ENCODE data around the gene AMPD3.

The AMPD3 gene

DNA sequence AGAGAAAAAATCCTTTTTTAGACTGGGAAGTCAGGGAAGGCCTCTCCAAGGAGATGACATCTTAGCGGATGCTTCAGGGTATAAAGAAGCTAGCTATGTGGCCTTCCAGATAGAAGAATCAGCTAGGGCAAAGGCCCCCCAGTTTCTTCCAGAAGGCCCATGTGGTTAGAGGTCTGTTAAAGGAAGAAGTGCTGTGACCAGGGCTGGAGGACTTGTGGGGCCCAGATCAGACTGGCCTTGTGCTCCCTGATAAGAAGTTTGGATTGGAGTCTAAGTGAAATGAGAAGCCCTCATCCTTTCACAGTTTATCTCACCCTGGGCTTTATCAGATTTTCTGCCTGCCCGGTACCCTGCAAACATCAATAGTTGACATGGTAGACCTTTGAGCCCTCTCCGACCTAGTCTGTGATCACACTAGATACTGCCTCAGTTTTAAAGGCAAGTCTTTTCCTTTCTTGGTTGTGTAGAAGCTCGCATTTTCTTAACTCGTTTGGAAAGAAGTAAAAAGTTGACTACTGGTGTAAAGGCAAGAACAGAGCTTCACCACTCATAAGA, 7.8 kb downstream of the AMPD3 start:
- DNase-seq, result no peak

- no peak for DNase-seq
These were observed 18.3 kb downstream of the AMPD3 start for GRCh38 chr11:10473371-10473770.

GRCh38 chr11:10474551-10474950, 19.5 kb downstream of the AMPD3 start:
- DNase-seq, result peak; percentile 32

GRCh38 chr11:10476342-10476741, 21.3 kb downstream of the AMPD3 start:
- DNase-seq, result no peak

DNA sequence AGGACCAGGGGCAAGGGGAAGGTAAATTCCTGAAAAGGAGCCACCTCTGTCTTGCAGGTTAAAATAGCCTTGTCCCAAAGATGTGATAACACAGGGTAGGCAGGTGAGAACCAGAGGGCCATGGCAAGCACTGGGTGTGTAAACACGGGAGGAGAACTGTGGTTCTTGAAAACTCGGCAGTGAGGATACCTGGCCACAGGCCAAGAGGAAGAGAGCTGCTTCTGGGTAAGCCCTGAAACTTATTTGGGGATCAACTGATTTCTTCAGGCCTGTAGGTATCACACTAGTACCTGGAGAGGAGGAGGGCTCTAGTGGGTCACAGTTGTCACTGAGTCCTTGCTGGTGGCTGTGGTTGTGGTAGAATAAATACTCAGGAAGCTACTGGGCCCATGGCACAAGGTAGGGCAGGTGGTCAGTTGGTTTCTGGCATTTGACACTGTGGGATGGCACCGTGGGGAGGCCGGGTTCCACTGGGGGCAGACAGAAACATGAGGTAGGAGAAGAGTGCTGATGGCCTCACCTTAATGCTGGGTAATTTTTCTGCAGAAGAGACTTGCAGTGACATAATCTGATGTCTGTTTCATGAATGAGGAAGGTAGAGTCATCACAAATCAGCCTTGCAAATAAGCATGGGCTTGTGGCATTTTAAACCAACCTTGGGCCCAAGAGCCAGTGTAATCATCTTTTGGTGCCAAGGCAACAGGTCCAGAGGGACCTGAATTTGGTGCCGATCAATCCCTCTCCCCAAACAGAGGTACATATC, 22.0 kb downstream of the AMPD3 start:
- DNase-seq, result no peak

DNA sequence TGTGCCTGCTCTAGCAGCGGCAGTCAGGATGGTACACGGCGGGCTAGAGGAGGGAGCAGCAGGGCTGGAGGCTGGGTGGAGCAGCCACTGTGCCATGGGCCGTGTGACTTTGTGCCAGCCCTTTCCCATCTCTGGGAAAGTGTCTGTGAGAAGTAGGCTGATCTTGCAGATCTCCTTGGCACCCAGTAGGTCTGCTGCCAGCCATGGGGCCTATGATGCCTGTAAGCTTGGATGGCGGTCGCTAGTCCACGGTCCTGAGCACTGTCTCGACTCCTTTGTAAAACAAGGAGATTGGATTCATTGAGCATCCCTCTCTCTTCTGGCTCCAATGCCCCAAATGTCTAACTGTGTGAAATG, 22.6 kb downstream of the AMPD3 start:
- DNase-seq, result no peak

- no peak for DNase-seq
These were observed 23.0 kb downstream of the AMPD3 start for GRCh38 chr11:10478066-10478465.

GRCh38 chr11:10478574-10479550, 23.8 kb downstream of the AMPD3 start:
- DNase-seq, result no peak

DNA sequence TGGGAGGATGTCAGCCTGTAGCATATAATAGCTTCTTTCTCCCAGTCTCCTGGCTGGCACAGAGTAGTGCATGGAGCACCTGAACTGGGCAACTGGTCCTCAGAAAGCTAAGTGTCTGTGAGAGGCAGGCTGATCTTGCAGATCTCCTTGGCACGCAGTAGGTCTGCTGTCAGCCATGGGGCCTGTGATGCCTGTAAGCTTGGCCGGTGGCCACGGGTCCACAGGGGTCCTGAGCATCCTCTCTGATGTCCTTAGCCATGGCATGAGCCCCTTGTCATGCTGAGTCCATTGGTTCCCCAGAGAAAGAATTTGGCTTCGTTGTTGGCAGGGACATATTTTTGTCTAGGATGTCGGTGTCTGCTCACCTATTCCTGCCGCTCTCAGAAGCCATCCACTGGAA, 25.0 kb downstream of the AMPD3 start:
- no peak for DNase-seq

DNA sequence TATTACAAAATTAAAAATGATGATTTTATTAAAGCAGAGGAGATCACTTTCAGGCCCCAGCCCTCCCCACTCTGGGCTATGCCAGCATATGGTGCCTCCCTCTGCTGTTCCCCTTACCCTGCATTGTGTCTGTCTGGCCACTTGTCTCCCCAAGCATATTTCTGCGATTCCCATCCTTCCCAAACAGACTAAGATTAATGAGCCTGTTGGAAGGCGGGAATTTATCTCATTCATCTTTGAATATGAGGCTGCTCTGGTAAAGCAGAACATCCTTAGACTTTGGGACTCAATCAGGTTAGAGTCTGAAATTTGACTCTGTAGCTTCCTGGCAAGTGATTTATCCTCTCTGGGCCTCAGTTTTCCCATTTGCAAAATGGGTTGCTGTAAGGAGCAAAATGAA, 25.7 kb downstream of the AMPD3 start:
- no peak for DNase-seq

- no peak for DNase-seq
These were observed 26.7 kb downstream of the AMPD3 start for GRCh38 chr11:10481560-10482349.

GRCh38 chr11:10483174-10483573, 28.1 kb downstream of the AMPD3 start:
- DNase-seq, result no peak

- no peak for DNase-seq
These were observed 28.5 kb downstream of the AMPD3 start for GRCh38 chr11:10483584-10483983.

GRCh38 chr11:10484461-10485180, 29.6 kb downstream of the AMPD3 start:
- no peak for DNase-seq

DNA sequence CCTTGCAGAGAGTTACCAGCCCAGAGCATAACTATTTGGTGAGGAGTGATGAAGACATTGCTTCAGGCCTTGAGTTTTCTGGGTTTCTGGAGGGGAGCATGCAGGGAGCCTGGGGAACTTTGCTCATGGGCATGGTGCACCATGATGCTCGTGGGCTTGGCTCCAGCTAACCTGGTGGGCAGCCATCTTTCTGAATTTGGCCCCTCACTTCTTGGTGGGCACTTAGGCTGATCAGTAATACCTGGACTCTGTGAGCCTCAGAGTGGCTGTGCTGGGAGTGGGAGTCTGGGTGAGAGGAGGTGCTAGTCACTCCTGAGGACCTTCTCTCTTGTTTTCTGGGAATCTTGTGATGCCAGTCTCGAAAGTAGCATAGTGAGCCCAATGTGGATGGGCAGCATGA, 30.6 kb downstream of the AMPD3 start:
- no peak for DNase-seq

DNA sequence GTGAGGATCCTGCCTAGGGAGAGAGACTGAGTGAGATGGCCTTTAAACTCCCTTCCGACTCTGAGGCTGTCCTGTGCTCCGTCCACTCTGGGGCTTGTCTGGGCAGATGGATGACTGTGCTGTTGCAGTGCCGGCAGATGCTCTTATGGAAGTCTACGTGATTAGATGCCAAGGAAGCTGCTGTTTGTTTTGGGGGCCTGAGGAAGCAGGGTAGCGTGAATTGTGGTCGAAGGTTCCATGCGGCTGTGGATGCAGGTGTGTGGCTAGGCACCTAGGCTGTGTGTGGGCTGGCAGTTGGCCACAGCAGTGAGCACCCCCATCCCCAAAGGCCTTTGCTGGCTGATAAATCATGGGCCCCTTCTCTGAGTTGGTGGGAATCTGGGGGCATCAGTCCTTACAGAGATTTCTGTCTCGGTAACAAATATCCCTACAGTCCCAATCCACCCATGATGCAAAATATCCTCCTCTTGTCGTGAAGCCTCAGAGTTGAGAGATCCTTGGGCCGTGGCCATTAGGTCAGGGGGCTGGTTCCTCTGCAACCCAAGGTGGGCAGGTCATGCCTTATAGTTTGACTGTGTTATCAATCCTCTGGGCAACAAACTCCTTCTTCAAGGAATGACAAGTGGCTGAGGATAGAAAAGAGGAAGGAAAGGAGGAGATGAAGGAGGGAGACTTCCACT, 31.2 kb downstream of the AMPD3 start:
- DNase-seq, result no peak

GRCh38 chr11:10487002-10487647, 32.1 kb downstream of the AMPD3 start:
- no peak for DNase-seq

DNA sequence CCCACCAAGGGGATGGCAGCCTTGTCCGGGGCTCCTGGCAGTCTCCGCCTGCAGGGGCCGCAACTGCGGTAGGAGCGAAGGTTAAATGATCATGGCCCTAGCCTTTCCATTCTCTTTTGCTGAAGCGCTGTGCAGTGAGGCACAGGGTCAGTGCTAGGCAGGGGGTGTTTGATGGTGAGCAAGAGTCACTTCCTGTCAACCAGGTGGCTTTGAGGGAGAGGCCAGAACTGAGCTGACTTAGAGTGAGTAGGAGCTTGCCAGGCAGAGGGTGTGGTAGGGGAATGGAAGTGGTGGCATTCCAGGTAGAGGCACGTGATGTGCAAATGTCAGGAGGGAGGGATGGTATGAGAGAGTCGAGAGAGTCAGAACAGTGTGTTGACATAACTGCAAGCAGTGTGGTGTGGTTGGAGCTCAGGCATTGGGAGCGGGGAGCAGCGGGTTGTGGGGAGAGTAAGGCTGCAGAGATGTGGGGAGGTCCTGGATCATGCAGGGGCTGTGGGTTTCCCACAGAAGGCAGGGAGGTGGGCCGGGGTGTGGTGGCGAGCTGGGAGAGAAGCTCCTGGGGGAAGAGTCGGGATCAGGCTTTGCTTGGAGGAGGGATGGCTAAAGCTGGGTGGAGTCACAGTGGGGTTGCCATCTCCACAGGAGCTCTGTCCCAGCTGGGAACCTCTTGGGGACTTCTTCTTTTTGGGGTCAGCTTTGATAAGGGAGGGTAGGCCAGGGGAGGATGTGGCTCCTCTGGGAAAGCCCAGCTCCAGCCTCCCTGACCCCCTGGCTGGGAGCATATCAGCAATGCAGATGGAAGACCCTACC, 33.3 kb downstream of the AMPD3 start:
- DNase-seq, result no peak

GRCh38 chr11:10488934-10489691, 34.0 kb downstream of the AMPD3 start:
- DNase-seq, result no peak

GRCh38 chr11:10490032-10490397, 35.0 kb downstream of the AMPD3 start:
- no peak for DNase-seq

Measured in NCI-H1105 treated with DMSO at 0.1 percent for 48 hours (cell line).